Measurements from ENCODE around the gene PDHA2.

GRCh38 chr4:95838192-95838591 lies 1.7 kb upstream of the PDHA2 start:
- TF ChIP-seq, protein P1, sequence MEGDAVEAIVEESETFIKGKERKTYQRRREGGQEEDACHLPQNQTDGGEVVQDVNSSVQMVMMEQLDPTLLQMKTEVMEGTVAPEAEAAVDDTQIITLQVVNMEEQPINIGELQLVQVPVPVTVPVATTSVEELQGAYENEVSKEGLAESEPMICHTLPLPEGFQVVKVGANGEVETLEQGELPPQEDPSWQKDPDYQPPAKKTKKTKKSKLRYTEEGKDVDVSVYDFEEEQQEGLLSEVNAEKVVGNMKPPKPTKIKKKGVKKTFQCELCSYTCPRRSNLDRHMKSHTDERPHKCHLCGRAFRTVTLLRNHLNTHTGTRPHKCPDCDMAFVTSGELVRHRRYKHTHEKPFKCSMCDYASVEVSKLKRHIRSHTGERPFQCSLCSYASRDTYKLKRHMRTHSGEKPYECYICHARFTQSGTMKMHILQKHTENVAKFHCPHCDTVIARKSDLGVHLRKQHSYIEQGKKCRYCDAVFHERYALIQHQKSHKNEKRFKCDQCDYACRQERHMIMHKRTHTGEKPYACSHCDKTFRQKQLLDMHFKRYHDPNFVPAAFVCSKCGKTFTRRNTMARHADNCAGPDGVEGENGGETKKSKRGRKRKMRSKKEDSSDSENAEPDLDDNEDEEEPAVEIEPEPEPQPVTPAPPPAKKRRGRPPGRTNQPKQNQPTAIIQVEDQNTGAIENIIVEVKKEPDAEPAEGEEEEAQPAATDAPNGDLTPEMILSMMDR (IDR thresholded peaks at IDR 0.05): no peak
- no peak for TF ChIP-seq POLR2A (IDR thresholded peaks at IDR 0.05)
- TF ChIP-seq POLR2AphosphoS5 (IDR thresholded peaks at IDR 0.05): no peak
- no peak for TF ChIP-seq EP300 (IDR thresholded peaks at IDR 0.05)
